Neuronal stem cell (in vitro differentiated cells): ENCODE data around the gene CES3. TPM values are rescaled to one million over a fixed set of nuclear protein-coding genes. Genes with fewer than 3 reads are reported as not detected.

ENCODE experiments used
- DNase-seq: peaks from one replicate; pipeline ENCODE4 v3.0.0-alpha.2; 2013; ENCODE audit warnings: low spot score
- H2AFZ ChIP-seq: one replicate; pipeline ENCODE4 v1.6.1; 2013; ENCODE audit warnings: mild to moderate bottlenecking, low read length, inconsistent platforms
- H2AK5ac ChIP-seq: 2 replicates; pipeline ENCODE4 v1.6.1; 2013; ENCODE audit warnings: low read depth, mild to moderate bottlenecking, inconsistent platforms, low read length, moderate library complexity, mixed read lengths
- H2BK120ac ChIP-seq: 2 replicates; pipeline ENCODE4 v1.6.1; 2013; ENCODE audit warnings: low read depth, mild to moderate bottlenecking, inconsistent platforms, low read length, moderate library complexity, mixed read lengths
- H2BK12ac ChIP-seq: one replicate; pipeline ENCODE4 v1.6.1; 2013; ENCODE audit warnings: low read length, inconsistent platforms
- H2BK15ac ChIP-seq: 2 replicates; pipeline ENCODE4 v1.6.1; 2013; ENCODE audit warnings: mild to moderate bottlenecking, low read length, inconsistent platforms, mixed read lengths
- H2BK5ac ChIP-seq: one replicate; pipeline ENCODE4 v1.6.1; 2013; ENCODE audit warnings: inconsistent platforms, mild to moderate bottlenecking, low read length, moderate library complexity
- H3K14ac ChIP-seq: one replicate; pipeline ENCODE4 v1.6.1; 2013; ENCODE audit warnings: low read length, inconsistent platforms
- H3K18ac ChIP-seq: 2 replicates; pipeline ENCODE4 v1.6.1; 2013; ENCODE audit warnings: low read length, inconsistent platforms
- H3K23ac ChIP-seq: 2 replicates; pipeline ENCODE4 v1.6.1; 2013; ENCODE audit warnings: low read depth, mild to moderate bottlenecking, mixed read lengths, low read length, inconsistent platforms; ENCODE audit not compliant: poor library complexity
- H3K27ac ChIP-seq: replicated peaks from 3 replicates; pipeline ENCODE4 v1.5.1; 2013; ENCODE audit warnings: low read length, inconsistent platforms
- H3K27me3 ChIP-seq, 3 experiments: 2 replicates each; pipeline ENCODE4 v1.6.1; 2013; ENCODE audit warnings: low read length in 3 of 3, mild to moderate bottlenecking in 2 of 3, inconsistent platforms in 1 of 3, low read depth in 1 of 3, mixed read lengths in 1 of 3, moderate library complexity in 1 of 3; ENCODE audit not compliant: control insufficient read depth in 3 of 3, insufficient read depth in 3 of 3
- H3K36me3 ChIP-seq, 2 donors: replicated peaks in 1 of 2; 2 replicates each; pipeline ENCODE4 v1.6.1; 2013; ENCODE audit warnings: low read length in 2 of 2; ENCODE audit not compliant: control insufficient read depth in 2 of 2, insufficient read depth in 2 of 2
- H3K4ac ChIP-seq: 2 replicates; pipeline ENCODE4 v1.6.1; 2013; ENCODE audit warnings: inconsistent platforms, mild to moderate bottlenecking, low read length, moderate library complexity
- H3K4me1 ChIP-seq, 2 donors: 1 replicate in 1 of 2; 2 replicates in 1 of 2; pipeline ENCODE4 v1.6.1; 2013; ENCODE audit warnings: low read length in 2 of 2, low read depth in 1 of 2; ENCODE audit not compliant: control insufficient read depth in 2 of 2, insufficient read depth in 1 of 2
- H3K4me2 ChIP-seq: one replicate; pipeline ENCODE4 v1.6.1; 2013; ENCODE audit warnings: mild to moderate bottlenecking, low read length, inconsistent platforms; ENCODE audit not compliant: insufficient read depth, poor library complexity, severe bottlenecking
- H3K4me3 ChIP-seq, 2 donors: 2 replicates each; pipeline ENCODE4 v1.5.1; 2013; ENCODE audit warnings: low read length in 2 of 2, mild to moderate bottlenecking in 2 of 2, inconsistent platforms in 1 of 2, moderate library complexity in 1 of 2
- H3K79me1 ChIP-seq: one replicate; pipeline ENCODE4 v1.6.1; 2013; ENCODE audit warnings: low read depth, mild to moderate bottlenecking, inconsistent platforms, low read length, moderate library complexity
- H3K9ac ChIP-seq: one replicate; pipeline ENCODE4 v1.6.1; 2013; ENCODE audit warnings: mild to moderate bottlenecking, low read depth, low read length, inconsistent platforms; ENCODE audit not compliant: poor library complexity
- H3K9me3 ChIP-seq, 2 donors: replicated peaks in 1 of 2; 2 replicates each; pipeline versions ENCODE3 to v1.6.1; 2013; ENCODE audit warnings: low read length in 2 of 2, mild to moderate bottlenecking in 2 of 2, inconsistent platforms in 1 of 2, low read depth in 1 of 2, mixed read lengths in 1 of 2, moderate library complexity in 1 of 2; ENCODE audit not compliant: control insufficient read depth in 2 of 2, insufficient read depth in 1 of 2
- H4K8ac ChIP-seq: one replicate; pipeline ENCODE4 v1.6.1; 2013; ENCODE audit warnings: low read depth, mild to moderate bottlenecking, inconsistent platforms, low read length, moderate library complexity
- H4K91ac ChIP-seq: one replicate; pipeline ENCODE4 v1.6.1; 2013; ENCODE audit warnings: low read length, low read depth, mild to moderate bottlenecking, inconsistent platforms; ENCODE audit not compliant: poor library complexity
- WGBS, 2 donors: extraction: QIAGEN DNeasy Blood & Tissue Kit; methylation state at CpG; one replicate each; pipeline ENCODE4 v1.1.7; 2013; ENCODE audit warnings: missing lambda C conversion rate in 2 of 2, mixed read lengths in 1 of 2; ENCODE audit not compliant: insufficient read length in 2 of 2, insufficient replicate concordance in 1 of 2; ENCODE audit errors: extremely low coverage in 2 of 2; 5-methylcytosine and 5-hydroxymethylcytosine counted together
- polyA plus RNA-seq, 2 experiments: library from polyadenylated mRNA; stranded (reverse); fragments of 200-250 nt; gene quantifications; one replicate each; pipeline ENCODE4 v1.2.3, GENCODE V29; 2013

The CES3 gene
- polyA plus RNA-seq (2013, experiment 1 of 2) = 2.4 TPM
- polyA plus RNA-seq (2013, experiment 2 of 2) = 2.5 TPM

- Histone ChIP-seq H3K79me1 (peaks cover 2% of the 10 kb centered on the region), H3K27me3 (peaks cover 0 to 21% (median 0%) of the 10 kb centered on the region in 3 experiments), H2BK12ac (no peak within 1 kb of the TSS), H2BK15ac (no peak within 1 kb of the TSS), H3K4me2 (peak within 1 kb of the TSS; percentile 32), H4K8ac (peak within 1 kb of the TSS; percentile 72), H3K4ac (no peak within 1 kb of the TSS), H3K18ac (peak within 1 kb of the TSS; percentile 88), H2AK5ac (no peak within 1 kb of the TSS), H3K4me1 (peaks cover 3% of the 10 kb centered on the region in 2 donors), H3K36me3 (no peaks in the 10 kb centered on the region), H4K91ac (peak within 1 kb of the TSS; percentile 75), H3K27ac (no peak within 1 kb of the TSS), H3K9ac (peak within 1 kb of the TSS; percentile 64), H3K4me3 (peak within 1 kb of the TSS; percentile 64 to 70), H2BK5ac (no peak within 1 kb of the TSS), H3K23ac (peak within 1 kb of the TSS; percentile 44), H3K9me3 (no peaks in the 10 kb centered on the region), H3K14ac (no peak within 1 kb of the TSS), H2AFZ (peak within 1 kb of the TSS; percentile 97), H2BK120ac (no peak within 1 kb of the TSS)
- WGBS, 2 donors = no CpG with 5 or more reads among the region's 16 CpGs
- DNase-seq = peak; percentile 61
Observed at GRCh38 chr16:66961065-66961744, at the start of gene CES3. Gene CES3 (plus strand): TSS chr16:66961266. CDS start chr16:66961308, 42 bp downstream.

DNA sequence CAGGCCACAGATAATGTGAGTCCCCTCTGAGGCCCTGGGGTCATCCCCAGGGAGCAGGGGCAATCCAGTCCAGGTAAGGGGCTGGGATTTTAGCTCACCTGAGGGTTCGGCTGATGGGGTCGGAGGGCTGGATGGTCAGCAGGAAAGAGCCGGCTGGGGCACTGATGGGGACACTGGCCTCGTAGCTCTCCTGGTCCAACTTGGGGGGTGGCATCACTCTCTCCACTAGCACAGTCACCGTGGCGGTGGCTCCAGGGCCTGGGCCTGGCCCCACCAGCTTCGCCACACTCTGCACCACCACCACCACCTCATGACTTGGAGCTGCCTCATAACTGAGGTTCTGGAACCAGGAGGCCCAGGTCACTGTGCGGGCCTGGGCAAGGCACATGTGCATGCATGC is 49.3 kb upstream of the CES3 start:
- Histone ChIP-seq H3K23ac (peak overlapping the region; percentile 69), H2BK12ac (peak overlapping the region; percentile 76), H3K4me2 (no peak overlapping the region), H3K27ac (no peak overlapping the region), H2BK120ac (no peak overlapping the region), H2BK5ac (peak overlapping the region; percentile 72), H3K27me3 (peaks cover 0 to 41% (median 0%) of the 10 kb centered on the region in 3 experiments), H3K18ac (peak overlapping the region; percentile 33), H3K36me3 (no peaks in the 10 kb centered on the region), H2BK15ac (no peak overlapping the region), H3K14ac (no peak overlapping the region), H3K9me3 (peaks cover 0 to 1% of the 10 kb centered on the region in 2 donors), H4K8ac (no peak overlapping the region), H4K91ac (no peak overlapping the region), H3K79me1 (no peaks in the 10 kb centered on the region), H3K9ac (peak overlapping the region; percentile 66), H3K4me1 (peaks cover 0 to 10% of the 10 kb centered on the region in 2 donors), H2AK5ac (no peak overlapping the region), H3K4ac (no peak overlapping the region), H3K4me3 (no peak overlapping the region), H2AFZ (no peak overlapping the region)
- no CpG with 5 or more reads among the region's 8 CpGs for WGBS, 2 donors
- no peak for DNase-seq

- no peak overlapping the region for H2AFZ ChIP-seq
- H4K91ac ChIP-seq = no peak overlapping the region
- peaks cover 0 to 1% of the 10 kb centered on the region in 2 donors for H3K9me3 ChIP-seq
- no peak overlapping the region for H3K23ac ChIP-seq
- no peaks in the 10 kb centered on the region for H3K36me3 ChIP-seq
- H2BK12ac ChIP-seq = no peak overlapping the region
- H3K79me1 ChIP-seq = no peaks in the 10 kb centered on the region
- H3K18ac ChIP-seq = no peak overlapping the region
- H3K27me3 ChIP-seq = peaks cover 0 to 37% (median 0%) of the 10 kb centered on the region in 3 experiments
- H3K9ac ChIP-seq = no peak overlapping the region
- peak overlapping the region; percentile 63 for H3K14ac ChIP-seq
- no peak overlapping the region for H3K4ac ChIP-seq
- H2AK5ac ChIP-seq = peak overlapping the region; percentile 31
- DNase-seq = no peak
- H3K4me1 ChIP-seq = peaks cover 0 to 10% of the 10 kb centered on the region in 2 donors
- no CpG with 5 or more reads among the region's 10 CpGs for WGBS, 2 donors
- no peak overlapping the region for H2BK15ac ChIP-seq
- no peak overlapping the region for H3K4me2 ChIP-seq
- H2BK120ac ChIP-seq = no peak overlapping the region
- H3K4me3 ChIP-seq = no peak overlapping the region
- no peak overlapping the region for H3K27ac ChIP-seq
- H2BK5ac ChIP-seq = no peak overlapping the region
- no peak overlapping the region for H4K8ac ChIP-seq
Observed at GRCh38 chr16:66913081-66913480, 48.0 kb upstream of the CES3 start.

GRCh38 chr16:66913711-66914110 is 47.4 kb upstream of the CES3 start:
- WGBS, 2 donors = no CpG with 5 or more reads among the region's 4 CpGs
- no peak overlapping the region for H3K27ac ChIP-seq

More at GRCh38 chr16:66913711-66914110, 47.4 kb upstream of the CES3 start:
- no peak overlapping the region for H3K4ac ChIP-seq
- no peak overlapping the region for H3K4me2 ChIP-seq
- no peak overlapping the region for H2BK12ac ChIP-seq
- H2AFZ ChIP-seq = no peak overlapping the region
- H2BK120ac ChIP-seq = no peak overlapping the region
- H2AK5ac ChIP-seq = peak overlapping the region; percentile 31
- H4K8ac ChIP-seq = no peak overlapping the region
- H3K9me3 ChIP-seq = peaks cover 0 to 1% of the 10 kb centered on the region in 2 donors
- no peak overlapping the region for H4K91ac ChIP-seq
- H3K4me3 ChIP-seq = no peak overlapping the region
- no peak overlapping the region for H3K23ac ChIP-seq
- peaks cover 0 to 10% of the 10 kb centered on the region in 2 donors for H3K4me1 ChIP-seq
- no peak overlapping the region for H3K18ac ChIP-seq
- H3K9ac ChIP-seq = no peak overlapping the region
- no peaks in the 10 kb centered on the region for H3K36me3 ChIP-seq
- H3K27me3 ChIP-seq = peaks cover 0 to 37% (median 0%) of the 10 kb centered on the region in 3 experiments
- no peak for DNase-seq
- no peaks in the 10 kb centered on the region for H3K79me1 ChIP-seq
- H2BK5ac ChIP-seq = no peak overlapping the region
- peak overlapping the region; percentile 63 for H3K14ac ChIP-seq
- H2BK15ac ChIP-seq = no peak overlapping the region
